SK-N-SH (cell line): ENCODE results near the gene PNKD.

Source experiments
- EZH2phosphoT487 ChIP-seq: fragments of 200-600 bp; sonication (generic); IDR thresholded peaks from 2 replicates; pipeline ENCODE4 v1.6.1; 2017; ENCODE audit warnings: low read depth, mixed run types, mild to moderate bottlenecking, antibody characterized with exemption, moderate library complexity, borderline replicate concordance
- GABPA ChIP-seq: IDR thresholded peaks from 2 replicates; pipeline ENCODE4 v1.4.0; 2012; ENCODE audit warnings: low read depth, mild to moderate bottlenecking
- POLR2AphosphoS5 ChIP-seq: IDR thresholded peaks from 2 replicates; pipeline ENCODE4 v1.6.1; 2012; ENCODE audit warnings: low read depth, low read length
- USF2 ChIP-seq: fragments of 150-350 bp; IDR thresholded peaks from 2 replicates; pipeline ENCODE4 v1.6.1; 2017; ENCODE audit warnings: antibody characterized with exemption, low read length, low read depth, borderline replicate concordance
- TF ChIP-seq, protein P1 (sequence below): fragments of 200-600 bp; sonication (generic); IDR thresholded peaks from 2 replicates; pipeline ENCODE4 v1.6.1; 2017; ENCODE audit warnings: antibody characterized with exemption, mild to moderate bottlenecking, moderate library complexity
- TF ChIP-seq, protein P2 (sequence below): IDR thresholded peaks from 2 replicates; pipeline ENCODE4 v1.4.0; 2012; ENCODE audit warnings: low read depth

DNA sequence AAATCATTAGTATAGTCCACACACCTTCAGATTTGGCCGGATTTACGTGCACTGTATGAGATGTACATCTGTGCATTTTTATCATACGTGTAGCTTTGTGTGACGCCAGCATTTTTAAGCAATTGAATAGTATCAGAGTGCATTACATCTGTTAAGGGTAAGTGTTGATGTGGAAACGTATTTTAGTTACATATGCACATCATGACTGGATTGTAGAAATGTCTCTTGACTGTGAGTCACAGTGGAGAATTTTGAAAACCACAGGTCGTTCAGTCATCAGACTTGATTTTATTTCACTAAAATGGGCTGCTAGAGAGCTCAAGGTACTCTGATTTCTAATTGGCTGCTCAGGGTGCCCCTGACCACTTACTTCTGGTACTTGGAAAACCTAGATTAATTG is 14.9 kb upstream of the PNKD start:
- TF ChIP-seq, protein P1, sequence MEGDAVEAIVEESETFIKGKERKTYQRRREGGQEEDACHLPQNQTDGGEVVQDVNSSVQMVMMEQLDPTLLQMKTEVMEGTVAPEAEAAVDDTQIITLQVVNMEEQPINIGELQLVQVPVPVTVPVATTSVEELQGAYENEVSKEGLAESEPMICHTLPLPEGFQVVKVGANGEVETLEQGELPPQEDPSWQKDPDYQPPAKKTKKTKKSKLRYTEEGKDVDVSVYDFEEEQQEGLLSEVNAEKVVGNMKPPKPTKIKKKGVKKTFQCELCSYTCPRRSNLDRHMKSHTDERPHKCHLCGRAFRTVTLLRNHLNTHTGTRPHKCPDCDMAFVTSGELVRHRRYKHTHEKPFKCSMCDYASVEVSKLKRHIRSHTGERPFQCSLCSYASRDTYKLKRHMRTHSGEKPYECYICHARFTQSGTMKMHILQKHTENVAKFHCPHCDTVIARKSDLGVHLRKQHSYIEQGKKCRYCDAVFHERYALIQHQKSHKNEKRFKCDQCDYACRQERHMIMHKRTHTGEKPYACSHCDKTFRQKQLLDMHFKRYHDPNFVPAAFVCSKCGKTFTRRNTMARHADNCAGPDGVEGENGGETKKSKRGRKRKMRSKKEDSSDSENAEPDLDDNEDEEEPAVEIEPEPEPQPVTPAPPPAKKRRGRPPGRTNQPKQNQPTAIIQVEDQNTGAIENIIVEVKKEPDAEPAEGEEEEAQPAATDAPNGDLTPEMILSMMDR = no peak
- TF ChIP-seq GABPA (no peak), EZH2phosphoT487 (no peak), POLR2AphosphoS5 (no peak), USF2 (no peak)
- TF ChIP-seq, protein P2, sequence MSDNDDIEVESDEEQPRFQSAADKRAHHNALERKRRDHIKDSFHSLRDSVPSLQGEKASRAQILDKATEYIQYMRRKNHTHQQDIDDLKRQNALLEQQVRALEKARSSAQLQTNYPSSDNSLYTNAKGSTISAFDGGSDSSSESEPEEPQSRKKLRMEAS = no peak
